GM12873 (cell line): ENCODE results near the gene HBG2.

Source experiments
- CTCF ChIP-seq: IDR thresholded peaks from 2 replicates; pipeline ENCODE4 v1.5.1; 2012; ENCODE audit warnings: low read depth, mild to moderate bottlenecking, moderate library complexity, low read length, control low read depth; ENCODE audit not compliant: insufficient read depth; ENCODE audit errors: missing control alignments

The HBG2 gene

GRCh38 chr11:5242933-5243815 lies 11.4 kb downstream of the HBG2 start:
- TF ChIP-seq CTCF, result no peak

GRCh38 chr11:5242208-5242607 lies 12.4 kb downstream of the HBG2 start:
- no peak for TF ChIP-seq CTCF

- TF ChIP-seq CTCF, result no peak
These were observed 13.1 kb downstream of the HBG2 start for GRCh38 chr11:5241458-5241857.

GRCh38 chr11:5240458-5240857 lies 14.1 kb downstream of the HBG2 start:
- no peak for TF ChIP-seq CTCF

- no peak for TF ChIP-seq CTCF
These were observed 14.5 kb downstream of the HBG2 start for GRCh38 chr11:5240056-5240455.

GRCh38 chr11:5239046-5239445 lies 15.5 kb downstream of the HBG2 start:
- no peak for TF ChIP-seq CTCF

GRCh38 chr11:5238486-5238885 lies 16.1 kb downstream of the HBG2 start:
- TF ChIP-seq CTCF, result no peak
